Heart left ventricle (tissue), 13 donors: ENCODE data around the gene MICAL2.

ENCODE experiments used
- POLR2A ChIP-seq, 2 donors: fragments of 450-650 bp; IDR thresholded peaks; one replicate each; pipeline ENCODE4 v1.6.1; 2017; ENCODE audit warnings: antibody characterized with exemption in 2 of 2, mild to moderate bottlenecking in 2 of 2, moderate library complexity in 2 of 2
- TF ChIP-seq, protein P1 (sequence below), 12 donors: fragments of 200-600 bp; sonication (generic) in 4 of 12; IDR thresholded peaks; one replicate each; pipeline versions ENCODE4 v1.5.0 to v1.8.0; 2018 to 2022; ENCODE audit warnings: antibody characterized with exemption in 12 of 12, mild to moderate bottlenecking in 5 of 12
- donor health status: ischemic (EF 13 %, LVEDD 7.1; RV severe dilation, severe dysfunction).
- donor health status: DM: no; HTN: yes; CAD: no.
- donor health status: DM: no; HTN: no; CAD: no.
- donor health status: ischemic (EF 25% LVEDD 6.9; RV normal size, moderate dysfunction).
- donor health status: ischemic (EF 25% LVEDD 5.7; RV mildly dilated, moderate dysfunction).
- donor health status: ischemic (EF 35%, LVEDD 5.7; RV mildly dilated, moderate dysfunction).
- donor health status: nonischemic (EF 11% LVEDD 7.7; RV severe dilation, severe dysfunction).
- donor health status: DM: yes; HTN: yes; CAD: no.
- donor health status: PGD.
- donor health status: ischemic (EF 29% LVEDD 5.4; RV normal size, mild dysfunction).
- donor health status: nonischemic (EF 23%, LVEDD 6.1; RV moderate dilation, normal function).

DNA sequence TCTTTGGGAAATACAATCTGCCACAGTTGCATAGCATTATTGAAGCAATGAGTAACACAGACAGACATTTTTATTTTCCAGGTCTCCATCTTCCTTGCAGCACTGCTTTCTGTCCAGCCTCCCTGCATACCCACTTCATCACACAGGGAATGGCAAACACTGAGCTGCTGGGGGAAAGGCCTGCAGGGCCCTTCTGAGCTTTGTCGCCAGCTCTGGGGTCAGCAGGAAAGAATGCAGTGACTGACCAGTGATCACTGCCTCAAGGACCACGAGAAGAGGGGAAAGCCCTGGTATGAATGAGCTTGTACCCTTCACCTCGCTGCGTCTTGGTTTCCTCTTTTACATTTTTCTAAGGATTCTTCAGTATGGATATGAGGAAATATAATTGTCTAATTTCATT is 21.3 kb upstream of the MICAL2 start:
- TF ChIP-seq, protein P1, sequence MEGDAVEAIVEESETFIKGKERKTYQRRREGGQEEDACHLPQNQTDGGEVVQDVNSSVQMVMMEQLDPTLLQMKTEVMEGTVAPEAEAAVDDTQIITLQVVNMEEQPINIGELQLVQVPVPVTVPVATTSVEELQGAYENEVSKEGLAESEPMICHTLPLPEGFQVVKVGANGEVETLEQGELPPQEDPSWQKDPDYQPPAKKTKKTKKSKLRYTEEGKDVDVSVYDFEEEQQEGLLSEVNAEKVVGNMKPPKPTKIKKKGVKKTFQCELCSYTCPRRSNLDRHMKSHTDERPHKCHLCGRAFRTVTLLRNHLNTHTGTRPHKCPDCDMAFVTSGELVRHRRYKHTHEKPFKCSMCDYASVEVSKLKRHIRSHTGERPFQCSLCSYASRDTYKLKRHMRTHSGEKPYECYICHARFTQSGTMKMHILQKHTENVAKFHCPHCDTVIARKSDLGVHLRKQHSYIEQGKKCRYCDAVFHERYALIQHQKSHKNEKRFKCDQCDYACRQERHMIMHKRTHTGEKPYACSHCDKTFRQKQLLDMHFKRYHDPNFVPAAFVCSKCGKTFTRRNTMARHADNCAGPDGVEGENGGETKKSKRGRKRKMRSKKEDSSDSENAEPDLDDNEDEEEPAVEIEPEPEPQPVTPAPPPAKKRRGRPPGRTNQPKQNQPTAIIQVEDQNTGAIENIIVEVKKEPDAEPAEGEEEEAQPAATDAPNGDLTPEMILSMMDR (IDR thresholded peaks at IDR 0.05), result no peak
- no peak for TF ChIP-seq POLR2A (IDR thresholded peaks at IDR 0.05)
